ENCODE measurements around the gene DDR1.

The DDR1 gene

DNA sequence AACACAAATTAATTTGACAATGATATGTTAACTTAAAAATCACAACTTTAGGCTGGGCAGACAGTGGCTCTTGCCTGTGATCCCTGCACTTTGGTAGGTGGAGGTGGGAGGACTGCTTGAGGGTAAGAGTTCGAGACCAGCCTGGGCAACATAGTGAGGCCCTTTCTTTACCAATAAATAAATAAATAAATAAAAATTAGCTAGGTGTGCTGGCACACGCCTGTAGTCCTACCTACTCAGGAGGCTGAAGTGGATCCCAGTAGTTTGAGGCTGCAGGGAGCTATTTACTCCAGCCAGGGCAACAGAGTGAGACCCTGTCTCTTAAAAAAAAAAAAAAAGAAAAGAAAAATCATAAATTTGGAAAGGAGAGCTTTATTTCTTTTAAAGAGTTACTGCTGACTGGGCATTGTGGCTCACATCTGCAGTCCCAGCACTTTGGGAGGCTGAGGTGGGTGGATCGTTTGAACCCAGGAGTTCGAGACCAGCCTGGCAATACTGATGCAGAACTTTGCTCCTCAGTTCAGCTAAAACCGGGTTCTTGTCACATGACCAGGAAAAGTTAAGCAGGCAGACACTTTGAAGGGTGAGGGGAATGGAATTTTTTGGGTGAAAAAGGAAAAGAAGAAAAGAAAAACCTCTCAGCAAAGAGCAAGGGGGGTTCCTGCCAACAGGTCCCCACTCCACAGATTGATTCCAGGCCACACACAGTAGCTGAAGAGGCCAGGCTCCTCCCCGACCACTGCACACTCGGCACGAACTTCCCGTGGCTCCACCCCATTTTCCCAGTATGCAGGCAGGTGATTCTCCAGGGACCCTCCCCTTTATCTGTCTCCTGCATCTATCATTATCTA lies 44.0 kb upstream of the DDR1 start:
- no peak overlapping the region for H3K27ac ChIP-seq (ENCODE audit: low read length)
- no peak overlapping the region for H3K9ac ChIP-seq (ENCODE audit: low read length)
- no peaks in the 10 kb centered on the region for H3K36me3 ChIP-seq (replicated peaks; ENCODE audit: low read depth, low read length)
- no peak overlapping the region for H3K4me3 ChIP-seq (ENCODE audit: low read length)
- H4K20me1 ChIP-seq (ENCODE audit: insufficient read depth, low read length), result no peaks in the 10 kb centered on the region
- TF ChIP-seq EZH2phosphoT487 (IDR thresholded peaks at IDR 0.05; ENCODE audit: low read depth), result no peak
- H3K4me1 ChIP-seq (ENCODE audit: low read length), result no peaks in the 10 kb centered on the region
- no peaks in the 10 kb centered on the region for H3K79me2 ChIP-seq (ENCODE audit: low read length)
- H3K27me3 ChIP-seq (ENCODE audit: low read depth, low read length), result no peaks in the 10 kb centered on the region; the same call in 1 of the 2 replicates
- H3K9me3 ChIP-seq (ENCODE audit: insufficient read depth, low read length), result no peaks in the 10 kb centered on the region
- no peak overlapping the region for H2AFZ ChIP-seq (ENCODE audit: low read depth, low read length)
- H3K4me2 ChIP-seq (ENCODE audit: low read length), result no peak overlapping the region

DNA sequence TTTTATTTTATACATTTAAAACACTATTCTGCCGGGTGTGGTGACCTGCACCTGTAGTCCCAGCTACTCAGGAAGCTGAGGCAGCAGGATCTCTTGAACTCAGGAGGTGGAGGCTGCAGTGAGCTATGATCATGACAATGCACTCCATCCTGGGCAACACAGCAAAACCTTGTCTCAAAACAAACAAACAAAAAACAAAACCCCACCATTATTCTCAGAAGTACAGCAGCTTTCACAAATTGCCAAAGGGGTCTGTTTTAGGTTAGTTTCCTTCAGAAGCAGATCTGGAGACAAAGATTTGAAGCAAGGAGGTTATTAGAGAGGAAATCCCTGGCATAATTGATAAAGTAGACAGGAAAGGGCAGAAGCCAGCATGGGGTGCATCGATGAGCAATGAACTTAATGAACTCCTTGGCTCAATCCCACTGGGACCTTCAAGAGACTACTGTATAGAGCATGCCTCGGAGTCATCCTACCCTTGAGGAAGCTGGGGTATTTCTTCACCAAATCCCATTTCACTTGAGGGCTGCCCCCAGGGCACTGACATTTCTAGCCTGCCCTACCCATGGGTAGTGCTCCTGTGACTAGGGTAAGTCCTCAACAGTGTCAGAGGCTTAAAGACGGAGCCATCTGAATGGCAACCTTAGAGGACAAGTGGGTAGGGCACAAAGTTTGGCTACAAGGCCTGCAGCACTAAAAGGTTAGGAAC lies 43.2 kb upstream of the DDR1 start:
- H3K4me3 ChIP-seq (ENCODE audit: low read length), result no peak overlapping the region
- no peaks in the 10 kb centered on the region for H4K20me1 ChIP-seq (ENCODE audit: insufficient read depth, low read length)
- no peak overlapping the region for H3K9ac ChIP-seq (ENCODE audit: low read length)
- H3K9me3 ChIP-seq (ENCODE audit: insufficient read depth, low read length), result no peaks in the 10 kb centered on the region
- H3K27me3 ChIP-seq (ENCODE audit: low read depth, low read length), result no peaks in the 10 kb centered on the region; the same call in 1 of the 2 replicates
- no peak overlapping the region for H2AFZ ChIP-seq (ENCODE audit: low read depth, low read length)
- H3K79me2 ChIP-seq (ENCODE audit: low read length), result no peaks in the 10 kb centered on the region
- H3K4me2 ChIP-seq (ENCODE audit: low read length), result no peak overlapping the region
- H3K36me3 ChIP-seq (replicated peaks; ENCODE audit: low read depth, low read length), result no peaks in the 10 kb centered on the region
- H3K27ac ChIP-seq (ENCODE audit: low read length), result no peak overlapping the region
- TF ChIP-seq, protein P1, sequence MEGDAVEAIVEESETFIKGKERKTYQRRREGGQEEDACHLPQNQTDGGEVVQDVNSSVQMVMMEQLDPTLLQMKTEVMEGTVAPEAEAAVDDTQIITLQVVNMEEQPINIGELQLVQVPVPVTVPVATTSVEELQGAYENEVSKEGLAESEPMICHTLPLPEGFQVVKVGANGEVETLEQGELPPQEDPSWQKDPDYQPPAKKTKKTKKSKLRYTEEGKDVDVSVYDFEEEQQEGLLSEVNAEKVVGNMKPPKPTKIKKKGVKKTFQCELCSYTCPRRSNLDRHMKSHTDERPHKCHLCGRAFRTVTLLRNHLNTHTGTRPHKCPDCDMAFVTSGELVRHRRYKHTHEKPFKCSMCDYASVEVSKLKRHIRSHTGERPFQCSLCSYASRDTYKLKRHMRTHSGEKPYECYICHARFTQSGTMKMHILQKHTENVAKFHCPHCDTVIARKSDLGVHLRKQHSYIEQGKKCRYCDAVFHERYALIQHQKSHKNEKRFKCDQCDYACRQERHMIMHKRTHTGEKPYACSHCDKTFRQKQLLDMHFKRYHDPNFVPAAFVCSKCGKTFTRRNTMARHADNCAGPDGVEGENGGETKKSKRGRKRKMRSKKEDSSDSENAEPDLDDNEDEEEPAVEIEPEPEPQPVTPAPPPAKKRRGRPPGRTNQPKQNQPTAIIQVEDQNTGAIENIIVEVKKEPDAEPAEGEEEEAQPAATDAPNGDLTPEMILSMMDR (IDR thresholded peaks at IDR 0.05; ENCODE audit: low read depth, low read length), result no peak
- TF ChIP-seq EZH2phosphoT487 (IDR thresholded peaks at IDR 0.05; ENCODE audit: low read depth), result no peak
- H3K4me1 ChIP-seq (ENCODE audit: low read length), result no peaks in the 10 kb centered on the region

DNA sequence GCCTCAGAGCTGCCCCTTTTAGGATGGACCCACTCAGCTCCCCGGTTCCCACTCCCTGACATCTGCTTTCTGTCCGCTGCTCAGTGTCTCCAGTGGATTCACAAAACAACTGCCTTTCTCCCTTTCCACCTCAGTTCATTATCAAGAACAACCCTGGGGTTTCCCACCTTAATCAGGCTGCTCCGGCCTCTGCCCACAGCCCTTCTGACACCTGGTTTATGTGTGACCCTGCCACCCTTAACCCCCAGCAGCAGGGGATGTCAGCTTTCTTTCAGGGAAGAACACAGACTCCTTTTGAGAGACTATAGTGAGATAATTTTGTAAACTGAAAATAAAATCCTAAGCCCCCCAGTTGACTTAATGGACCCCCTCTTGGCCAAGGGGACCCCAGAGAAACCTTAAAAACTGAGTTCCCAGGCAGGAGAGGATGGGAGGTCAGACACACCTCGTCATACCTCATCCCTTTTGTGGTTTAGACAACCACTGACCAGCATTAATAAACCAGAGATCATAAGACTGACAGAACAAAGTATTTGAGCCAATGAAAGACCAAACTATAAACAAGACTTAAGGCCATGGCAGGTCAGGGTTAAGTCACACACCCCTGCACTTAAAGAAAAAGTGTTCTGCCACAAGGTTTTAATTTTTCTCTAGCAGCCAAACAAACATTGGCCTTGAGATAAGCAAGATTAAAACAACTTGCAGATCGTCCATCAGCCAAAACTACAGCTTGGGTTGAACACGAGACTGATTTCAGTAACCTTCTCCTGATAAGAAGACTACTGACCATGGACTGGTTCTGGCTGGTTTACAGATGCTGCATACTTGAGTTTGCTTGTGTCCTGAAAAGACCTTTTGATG lies 42.4 kb upstream of the DDR1 start:
- H3K27me3 ChIP-seq (ENCODE audit: low read depth, low read length), result no peaks in the 10 kb centered on the region; the same call in 1 of the 2 replicates
- no peak overlapping the region for H3K27ac ChIP-seq (ENCODE audit: low read length)
- no peak overlapping the region for H3K9ac ChIP-seq (ENCODE audit: low read length)
- no peaks in the 10 kb centered on the region for H4K20me1 ChIP-seq (ENCODE audit: insufficient read depth, low read length)
- no peak overlapping the region for H3K4me3 ChIP-seq (ENCODE audit: low read length)
- no peak for TF ChIP-seq EZH2phosphoT487 (IDR thresholded peaks at IDR 0.05; ENCODE audit: low read depth)
- TF ChIP-seq, protein P1 (IDR thresholded peaks at IDR 0.05; ENCODE audit: low read depth, low read length), result no peak
- H3K9me3 ChIP-seq (ENCODE audit: insufficient read depth, low read length), result no peaks in the 10 kb centered on the region
- H3K36me3 ChIP-seq (replicated peaks; ENCODE audit: low read depth, low read length), result no peaks in the 10 kb centered on the region
- H3K4me2 ChIP-seq (ENCODE audit: low read length), result no peak overlapping the region
- H3K4me1 ChIP-seq (ENCODE audit: low read length), result no peaks in the 10 kb centered on the region
- H3K79me2 ChIP-seq (ENCODE audit: low read length), result no peaks in the 10 kb centered on the region
- no peak overlapping the region for H2AFZ ChIP-seq (ENCODE audit: low read depth, low read length)

- no peak overlapping the region for H2AFZ ChIP-seq (ENCODE audit: low read depth, low read length)
Observed at GRCh38 chr6:30842754-30843610, 41.3 kb upstream of the DDR1 start.

More at GRCh38 chr6:30842754-30843610, 41.3 kb upstream of the DDR1 start:
- no peaks in the 10 kb centered on the region for H3K9me3 ChIP-seq (ENCODE audit: insufficient read depth, low read length)
- H3K4me1 ChIP-seq (ENCODE audit: low read length), result no peaks in the 10 kb centered on the region
- no peaks in the 10 kb centered on the region for H3K36me3 ChIP-seq (replicated peaks; ENCODE audit: low read depth, low read length)
- H3K27ac ChIP-seq (ENCODE audit: low read length), result no peak overlapping the region
- no peaks in the 10 kb centered on the region for H4K20me1 ChIP-seq (ENCODE audit: insufficient read depth, low read length)
- H3K9ac ChIP-seq (ENCODE audit: low read length), result no peak overlapping the region
- no peaks in the 10 kb centered on the region for H3K79me2 ChIP-seq (ENCODE audit: low read length)
- TF ChIP-seq, protein P1 (IDR thresholded peaks at IDR 0.05; ENCODE audit: low read depth, low read length), result no peak
- no peak for TF ChIP-seq EZH2phosphoT487 (IDR thresholded peaks at IDR 0.05; ENCODE audit: low read depth)
- no peak overlapping the region for H3K4me2 ChIP-seq (ENCODE audit: low read length)
- H3K27me3 ChIP-seq (ENCODE audit: low read depth, low read length), result no peaks in the 10 kb centered on the region; the same call in 1 of the 2 replicates
- no peak overlapping the region for H3K4me3 ChIP-seq (ENCODE audit: low read length)

All from OCI-LY3 (cell line).